Suprapubic skin (tissue), 4 donors: ENCODE data around the gene PSMD14.

Experiments
- CTCF ChIP-seq, 2 donors: fragments of 200-600 bp in 1 of 2; fragments of 450-650 bp in 1 of 2; sonication (generic) in 1 of 2; IDR thresholded peaks; one replicate each; pipeline ENCODE4 v1.5.1; 2016 to 2019; ENCODE audit warnings: antibody characterized with exemption in 2 of 2, mild to moderate bottlenecking in 1 of 2, moderate library complexity in 1 of 2
- EP300 ChIP-seq: sonication (generic); formaldehyde crosslinking; IDR thresholded peaks from one replicate; pipeline ENCODE4 v1.6.1; 2017; ENCODE audit warnings: antibody characterized with exemption
- POLR2A ChIP-seq, 2 donors: fragments of 450-650 bp; IDR thresholded peaks; one replicate each; pipeline ENCODE4 v1.6.1; 2017; ENCODE audit warnings: antibody characterized with exemption in 2 of 2, mild to moderate bottlenecking in 2 of 2, moderate library complexity in 2 of 2
- POLR2AphosphoS5 ChIP-seq, 3 donors: sonication (generic); formaldehyde crosslinking; IDR thresholded peaks; one replicate each; pipeline ENCODE4 v1.6.1; 2017; ENCODE audit warnings: antibody characterized with exemption in 3 of 3

GRCh38 chr2:161335626-161336025, 27.4 kb downstream of the PSMD14 start:
- no peak for TF ChIP-seq EP300
- no peak for TF ChIP-seq CTCF (IDR thresholded peaks at IDR 0.05)
- TF ChIP-seq POLR2A (IDR thresholded peaks at IDR 0.05), result no peak
- no peak for TF ChIP-seq POLR2AphosphoS5 (IDR thresholded peaks at IDR 0.05)
